ENCODE measurements around the gene CES2.
"Not testable (repeated sequence)": the region's sequence is repeated elsewhere in the genome, so short reads cannot be mapped to it uniquely, and the experiment has no call there.

The CES2 gene

GRCh38 chr16:66928702-66929388, 6.5 kb upstream of the CES2 start:
- no peak overlapping the region for H3K4me3 ChIP-seq (ENCODE audit: low read length)
- TF ChIP-seq CTCF (IDR thresholded peaks at IDR 0.05; ENCODE audit: insufficient read depth, low read depth, low read length, missing control alignments), result peak; percentile 40
- DNase-seq (ENCODE audit: low read depth), result peak; percentile 51

DNA sequence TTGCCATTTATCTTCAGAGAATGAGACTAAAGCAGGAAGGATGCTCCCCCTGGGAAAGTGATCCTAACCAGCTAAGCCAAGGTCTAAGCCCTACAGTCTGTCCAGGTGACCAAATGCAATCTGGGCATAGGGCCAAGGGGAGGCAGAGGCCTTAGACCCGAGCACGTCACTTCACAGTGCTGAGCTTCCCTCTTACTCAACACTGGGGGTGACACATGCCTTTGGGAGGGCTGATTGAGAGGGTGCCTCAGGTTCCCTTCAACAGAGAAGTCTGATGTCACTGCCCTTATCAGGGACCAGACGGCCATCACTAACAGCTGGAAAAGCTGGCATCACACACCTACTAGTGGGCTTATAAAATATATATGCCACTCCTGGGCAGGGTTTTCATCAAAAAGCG, 5.1 kb upstream of the CES2 start:
- TF ChIP-seq CTCF (IDR thresholded peaks at IDR 0.05; ENCODE audit: insufficient read depth, low read depth, low read length, missing control alignments), result no peak
- DNase-seq (ENCODE audit: low read depth), result peak; percentile 76
- H3K4me3 ChIP-seq (ENCODE audit: low read length), result no peak overlapping the region

DNA sequence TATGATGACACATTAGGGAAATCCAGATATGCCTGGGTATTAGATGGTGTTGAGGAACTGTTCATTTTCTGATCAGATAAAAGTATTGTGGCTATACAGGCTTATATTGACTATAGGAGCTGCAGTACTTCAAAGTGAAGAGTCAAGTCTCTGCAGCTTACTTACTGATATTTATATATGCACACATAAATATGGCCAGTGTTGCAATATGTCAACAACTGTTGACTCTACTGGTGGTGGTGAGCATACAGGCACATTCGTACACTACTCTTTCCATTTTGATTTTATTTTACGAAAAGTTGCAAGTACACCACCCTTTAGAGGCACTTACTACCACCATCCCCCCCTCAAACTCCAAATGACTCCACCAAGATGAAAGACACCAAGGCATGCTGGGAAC, 3.7 kb upstream of the CES2 start:
- no peak for DNase-seq (ENCODE audit: low read depth)
- TF ChIP-seq CTCF (IDR thresholded peaks at IDR 0.05; ENCODE audit: insufficient read depth, low read depth, low read length, missing control alignments), result no peak
- no peak overlapping the region for H3K4me3 ChIP-seq (ENCODE audit: low read length)

GRCh38 chr16:66932076-66932475, 3.2 kb upstream of the CES2 start:
- no peak for DNase-seq (ENCODE audit: low read depth)
- no peak overlapping the region for H3K4me3 ChIP-seq (ENCODE audit: low read length)
- TF ChIP-seq CTCF (IDR thresholded peaks at IDR 0.05; ENCODE audit: insufficient read depth, low read depth, low read length, missing control alignments), result no peak

GRCh38 chr16:66933776-66934137, 1.6 kb upstream of the CES2 start:
- H3K4me3 ChIP-seq (ENCODE audit: low read length), result peak overlapping the region; percentile 95
- DNase-seq (ENCODE audit: low read depth), result peak; percentile 73
- no peak for TF ChIP-seq CTCF (IDR thresholded peaks at IDR 0.05; ENCODE audit: insufficient read depth, low read depth, low read length, missing control alignments)

GRCh38 chr16:66934138-66934838, 1.0 kb upstream of the CES2 start, which contains the start of gene CIAO2B:
CIAO2B (minus strand) TSS chr16:66934402; CDS start chr16:66934364, 38 bp downstream.
- no peak for TF ChIP-seq CTCF (IDR thresholded peaks at IDR 0.05; ENCODE audit: insufficient read depth, low read depth, low read length, missing control alignments)
- peak; percentile 85 for DNase-seq (ENCODE audit: low read depth)
- H3K4me3 ChIP-seq (ENCODE audit: low read length), result peak within 1 kb of the TSS; percentile 95

- peak overlapping the region; percentile 95 for H3K4me3 ChIP-seq (ENCODE audit: low read length)
These were observed 440 bp upstream of the CES2 start for GRCh38 chr16:66934839-66935313.

More at GRCh38 chr16:66934839-66935313, 440 bp upstream of the CES2 start:
- not testable (repeated sequence) for DNase-seq (ENCODE audit: low read depth)
